K562 (cell line): ENCODE measurements around the gene PJA1. TPM values are rescaled to one million over a fixed set of nuclear protein-coding genes. Genes with fewer than 3 reads are reported as not detected.

Source experiments
- ATAC-seq: fragments of 200-7000 bp; cut with Tn5 transposase; 3 replicates; pipeline ENCODE4 v1.9.1; 2020; ENCODE audit warnings: moderate library complexity
- BruUV-seq: library from RNA; stranded (reverse); fragments of 400-500 nt; replicated peaks from 2 replicates; lab custom pipeline; 2021; lab: Mats Ljungman, UMichigan
- CTCF ChIA-PET: fragments of 300-600 bp; formaldehyde crosslinking; extraction: SDS; loops from one replicate; lab custom pipeline; 2021; ENCODE audit warnings: low intra/inter-chr PET ratio; lab: Yijun Ruan, JAX
- POLR2A ChIA-PET: fragments of 300-600, 350-650 bp; sonication (Branson Sonifier 250); formaldehyde crosslinking; extraction: SDS; loops from one replicate; lab custom pipeline; 2021; ENCODE audit warnings: antibody characterized with exemption, inconsistent platforms; lab: Yijun Ruan, JAX
- DNase-seq, 4 experiments: peaks; one replicate each; pipeline versions ENCODE4 v3.0.0 to v3.0.0-alpha.2; 2011 to 2018; ENCODE audit warnings: low spot score in 3 of 4, mixed read lengths in 3 of 4; ENCODE audit errors: extremely low read depth in 1 of 4
- FAIRE-seq: peaks from 2 replicates; lab custom pipeline; 2011; peaks lifted over from hg19 to GRCh38; lab: Jason Lieb, UNC
- H2AFZ ChIP-seq: 2 replicates; pipeline ENCODE4 v1.6.0; 2011; ENCODE audit warnings: low read depth, low read length, control low read depth, inconsistent platforms
- H3K27ac ChIP-seq: fragments of 200-600 bp; 3 replicates; pipeline ENCODE4 v1.8.0; 2011; ENCODE audit warnings: low read depth, mild to moderate bottlenecking, control low read depth, inconsistent platforms, low read length, moderate library complexity, mixed read lengths; ENCODE audit errors: extremely low read depth
- H3K27me3 ChIP-seq, 2 experiments: fragments of 300-600 bp in 1 of 2; 2 replicates in 1 of 2; 3 replicates in 1 of 2; pipeline versions ENCODE4 v1.6.0 to v1.8.0; 2011; ENCODE audit warnings: inconsistent platforms in 2 of 2, low read length in 2 of 2, mild to moderate bottlenecking in 1 of 2, mixed read lengths in 1 of 2, moderate library complexity in 1 of 2; ENCODE audit not compliant: control insufficient read depth in 2 of 2, insufficient read depth in 2 of 2
- H3K36me3 ChIP-seq: fragments of 300-600 bp; 3 replicates; pipeline ENCODE4 v1.8.0; 2011; ENCODE audit warnings: mild to moderate bottlenecking, low read length, inconsistent platforms; ENCODE audit not compliant: control insufficient read depth, insufficient read depth
- H3K4me1 ChIP-seq, 2 experiments: fragments of 200-600 bp in 1 of 2; replicated peaks in 1 of 2; 2 replicates in 1 of 2; 3 replicates in 1 of 2; pipeline versions ENCODE4 v1.5.1 to v1.8.0; 2011; ENCODE audit warnings: inconsistent platforms in 2 of 2, low read length in 2 of 2, mild to moderate bottlenecking in 1 of 2, mixed read lengths in 1 of 2, moderate library complexity in 1 of 2; ENCODE audit not compliant: control insufficient read depth in 2 of 2, insufficient read depth in 2 of 2
- H3K4me2 ChIP-seq: 2 replicates; pipeline ENCODE4 v1.6.1; 2011; ENCODE audit warnings: low read length, control low read depth, inconsistent platforms, mixed read lengths; ENCODE audit not compliant: insufficient read depth
- H3K4me3 ChIP-seq: fragments of 200-600 bp; sonication (generic), shearing (Covaris generic); 2 replicates; pipeline ENCODE4 v1.5.1; 2016; ENCODE audit warnings: control low read depth, inconsistent platforms
- H3K79me2 ChIP-seq: fragments of 200-600 bp; 3 replicates; pipeline ENCODE4 v1.8.0; 2011; ENCODE audit warnings: low read length, inconsistent platforms; ENCODE audit not compliant: control insufficient read depth, insufficient read depth
- H3K9ac ChIP-seq, 2 experiments: 2 replicates each; pipeline versions ENCODE4 v1.6.0 to v1.6.1; 2011; ENCODE audit warnings: low read depth in 2 of 2, low read length in 2 of 2, control low read depth in 1 of 2, inconsistent platforms in 1 of 2, mild to moderate bottlenecking in 1 of 2, mixed read lengths in 1 of 2; ENCODE audit not compliant: insufficient read depth in 1 of 2
- H3K9me1 ChIP-seq: one replicate; pipeline ENCODE4 v1.6.0; 2011; ENCODE audit warnings: inconsistent platforms, mild to moderate bottlenecking, low read length, moderate library complexity; ENCODE audit not compliant: control insufficient read depth, insufficient read depth
- H3K9me3 ChIP-seq: replicated peaks from 2 replicates; pipeline ENCODE4 v1.5.1; 2011; ENCODE audit warnings: low read depth, low read length, inconsistent platforms; ENCODE audit not compliant: control insufficient read depth, insufficient read depth
- H4K20me1 ChIP-seq: replicated peaks from 2 replicates; pipeline ENCODE4 v1.6.1; 2011; ENCODE audit warnings: low read length, inconsistent platforms, mixed read lengths; ENCODE audit not compliant: control insufficient read depth, insufficient read depth
- AFF4 ChIP-seq: sonication (generic); formaldehyde crosslinking; IDR thresholded peaks from 2 replicates; pipeline ENCODE4 v1.8.0; 2023; ENCODE audit warnings: mild to moderate bottlenecking, missing genetic modification reagents
- HDAC6 ChIP-seq: IDR thresholded peaks from 2 replicates; pipeline ENCODE4 v1.6.1; 2012; ENCODE audit warnings: low read depth, mild to moderate bottlenecking, control low read depth, inconsistent platforms, low read length, moderate library complexity
- SMAD1 ChIP-seq: fragments of 150-350 bp; IDR thresholded peaks from 2 replicates; pipeline ENCODE4 v1.6.1; 2014; ENCODE audit warnings: low read length, low read depth; ENCODE audit not compliant: partially characterized antibody
- SREBF1 ChIP-seq: fragments of 150-350 bp; IDR thresholded peaks from 2 replicates; pipeline ENCODE4 v1.6.1; 2014; ENCODE audit warnings: antibody characterized with exemption, low read depth, low read length, borderline replicate concordance
- STAT5A ChIP-seq: IDR thresholded peaks from 2 replicates; pipeline ENCODE4 v1.6.1; 2012; ENCODE audit warnings: low read length, inconsistent platforms, borderline replicate concordance
- ZBTB12 ChIP-seq: fragments of 250-450 bp; sonication (Bioruptor Pico); IDR thresholded peaks from 2 replicates; pipeline ENCODE4 v1.4.0; 2020
- ZKSCAN1 ChIP-seq: fragments of 150-350 bp; IDR thresholded peaks from 2 replicates; pipeline ENCODE4 v1.6.1; 2016; ENCODE audit warnings: low read depth, low read length
- ZNF57 ChIP-seq: fragments of 450-650 bp; formaldehyde crosslinking; IDR thresholded peaks from 2 replicates; pipeline ENCODE4 v1.4.0; 2020; ENCODE audit warnings: mild to moderate bottlenecking, moderate library complexity
- WGBS: fragments of 100-300 bp; shearing (Covaris generic); methylation state at CpG from one replicate; pipeline ENCODE4 v1.1.6; 2016; ENCODE audit warnings: low coverage, mixed read lengths; ENCODE audit not compliant: insufficient coverage; ENCODE audit errors: missing lambda C conversion rate; 5-methylcytosine and 5-hydroxymethylcytosine counted together
- in situ Hi-C: fragments of 300-500 bp; cut with MboI; formaldehyde crosslinking; loops from 4 replicates; pipeline ENCODE4 v1.15.0; 2018; ENCODE audit warnings: inconsistent platforms, mixed read lengths
- intact Hi-C: fragments of 100-400 bp; cut with micrococcal nuclease; formaldehyde crosslinking; loops from 2 replicates; pipeline ENCODE4 v1.14.2; 2022
- polyA plus RNA-seq, 8 experiments: library from polyadenylated mRNA; depleted of rRNA in 4 of 8; stranded (reverse) in 5 of 8; unstranded in 3 of 8; fragments of >200 nt; fragmentation: Nextera tagmentation in 2 of 8; fragmentation: Illumina TruSeq in 1 of 8; extraction: Ambion mirVana in 2 of 8; extraction: Trizol in 1 of 8; gene quantifications; 2 replicates each; pipeline versions ENCODE4 v1.2.1 to v1.2.3, GENCODE V29; 2011 to 2014; ENCODE audit warnings: inconsistent platforms in 1 of 8, missing spikeins in 1 of 8
- total RNA-seq, 7 experiments: library from RNA; depleted of rRNA in 6 of 7; stranded (reverse); fragments of >200 nt in 6 of 7; fragmentation: Illumina TruSeq in 2 of 7; extraction: Trizol in 2 of 7; gene quantifications; 2 replicates each; pipeline versions ENCODE4 v1.2.1 to v1.2.3, GENCODE V29; 2011 to 2021; ENCODE audit warnings: low replicate concordance in 1 of 7
- TF ChIP-seq, protein P1 (sequence below), 2 experiments: IDR thresholded peaks; 2 replicates each; pipeline ENCODE4 v1.6.1; 2011; ENCODE audit warnings: borderline replicate concordance in 1 of 2, control low read depth in 1 of 2, low read depth in 1 of 2, low read length in 1 of 2, mild to moderate bottlenecking in 1 of 2, mixed read lengths in 1 of 2, moderate library complexity in 1 of 2; ENCODE audit not compliant: insufficient read depth in 1 of 2, insufficient read length in 1 of 2, poor library complexity in 1 of 2, severe bottlenecking in 1 of 2; ENCODE audit errors: extremely low read depth in 1 of 2

Gene PJA1
- total and polyA plus RNA-seq, 9 of the 15 experiments (the other 6 are each of a cell fraction or from before 2014, with no cell fraction given): 1.6 to 6.0 (median 4.0) TPM

- no peak overlapping the region for H3K27ac ChIP-seq
- FAIRE-seq: no peak
Measured at GRCh38 chrX:69185141-69185540, 19.9 kb upstream of the PJA1 start.

GRCh38 chrX:69182818-69183380 lies 17.6 kb upstream of the PJA1 start:
- BruUV-seq: no TSS peak
- DNase-seq (no peak), FAIRE-seq (no peak), ATAC-seq (no peak)
- H4K20me1 ChIP-seq: no peaks in the 10 kb centered on the region
- H3K4me1 ChIP-seq: no peaks in the 10 kb centered on the region
- no peaks in the 10 kb centered on the region for H3K79me2 ChIP-seq
- no peak overlapping the region for H3K4me2 ChIP-seq
- peaks cover 0 to 6% of the 10 kb centered on the region in 2 experiments; a peak in 2 of 5 replicates for H3K27me3 ChIP-seq
- no peak overlapping the region for H3K4me3 ChIP-seq
- no peak overlapping the region for H3K27ac ChIP-seq
- 0% methylated on average over 3 of the region's 4 CpGs for WGBS
- H3K9me1 ChIP-seq: no peaks in the 10 kb centered on the region
- H3K9me3 ChIP-seq: no peaks in the 10 kb centered on the region
- ChIA-PET POLR2A (no interaction called here), CTCF (no interaction called here)
- H3K9ac ChIP-seq: no peak overlapping the region
- H2AFZ ChIP-seq: no peak overlapping the region
- intact Hi-C loops: no loop called here
- no peaks in the 10 kb centered on the region for H3K36me3 ChIP-seq
- in situ Hi-C loops: no loop called here
- TF ChIP-seq ZBTB12 (CRISPR knock-in tag) (no peak), STAT5A (no peak), ZNF57 (CRISPR knock-in tag) (no peak), AFF4 (CRISPR knock-in tag) (no peak), HDAC6 (no peak), SMAD1 (no peak)
- TF ChIP-seq, protein P1, sequence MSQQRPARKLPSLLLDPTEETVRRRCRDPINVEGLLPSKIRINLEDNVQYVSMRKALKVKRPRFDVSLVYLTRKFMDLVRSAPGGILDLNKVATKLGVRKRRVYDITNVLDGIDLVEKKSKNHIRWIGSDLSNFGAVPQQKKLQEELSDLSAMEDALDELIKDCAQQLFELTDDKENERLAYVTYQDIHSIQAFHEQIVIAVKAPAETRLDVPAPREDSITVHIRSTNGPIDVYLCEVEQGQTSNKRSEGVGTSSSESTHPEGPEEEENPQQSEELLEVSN (IDR thresholded peaks at IDR 0.05; ENCODE audit: borderline replicate concordance in 1 of 2, extremely low read depth in 1 of 2, insufficient read depth in 1 of 2, insufficient read length in 1 of 2, low read depth in 1 of 2, low read length in 1 of 2, poor library complexity in 1 of 2, severe bottlenecking in 1 of 2): no peak

More at GRCh38 chrX:69185141-69185540, 19.9 kb upstream of the PJA1 start:
- TF ChIP-seq SREBF1 (no peak), ZKSCAN1 (0 out of 2 replicates have a peak, but pooled peaks have one; percentile 36)
- H3K36me3 ChIP-seq: no peaks in the 10 kb centered on the region
- no peaks in the 10 kb centered on the region for H3K9me3 ChIP-seq
- no peak overlapping the region for H2AFZ ChIP-seq
- no peak for DNase-seq
- H3K4me1 ChIP-seq: no peaks in the 10 kb centered on the region
- H3K9me1 ChIP-seq: no peaks in the 10 kb centered on the region
- BruUV-seq: no TSS peak
- no peak overlapping the region for H3K4me2 ChIP-seq
- ATAC-seq: no peak
- peaks cover 0 to 6% of the 10 kb centered on the region in 2 experiments; a peak in 2 of 5 replicates for H3K27me3 ChIP-seq
- H4K20me1 ChIP-seq: 0 out of 2 replicates have a peak, but pooled peaks cover 2% of the 10 kb centered on the region
- in situ Hi-C loops: no loop called here
- no peaks in the 10 kb centered on the region for H3K79me2 ChIP-seq
- intact Hi-C loops: no loop called here
- H3K4me3 ChIP-seq: no peak overlapping the region
- no peak overlapping the region for H3K9ac ChIP-seq
- WGBS: 3% methylated on average over 3 of the region's 3 CpGs
- ChIA-PET CTCF (no interaction called here), POLR2A (no interaction called here)
